PFSK-1 (cell line): Measurements from ENCODE around the gene TATDN2.

ENCODE experiments used
- FOXP2 ChIP-seq: optimal IDR thresholded peaks from 2 replicates; pipeline ENCODE3; 2011; ENCODE audit warnings: borderline replicate concordance, control low read depth, inconsistent platforms; ENCODE audit not compliant: insufficient read depth; ENCODE audit errors: extremely low read length, extremely low read depth
- POLR2AphosphoS5 ChIP-seq: IDR thresholded peaks from 2 replicates; pipeline ENCODE4 v1.6.1; 2012; ENCODE audit warnings: low read depth, mild to moderate bottlenecking, control low read depth, low read length, moderate library complexity
- REST ChIP-seq, 2 experiments: IDR thresholded peaks; 2 replicates each; pipeline versions ENCODE4 v1.6.1 to v1.8.0; 2011 to 2012; ENCODE audit warnings: low read depth in 2 of 2, low read length in 2 of 2, control low read depth in 1 of 2, inconsistent platforms in 1 of 2, mild to moderate bottlenecking in 1 of 2, moderate library complexity in 1 of 2; ENCODE audit not compliant: insufficient read depth in 1 of 2
- SIN3A ChIP-seq: IDR thresholded peaks from 2 replicates; pipeline ENCODE4 v1.6.1; 2012; ENCODE audit warnings: mild to moderate bottlenecking, low read length, moderate library complexity, borderline replicate concordance; ENCODE audit not compliant: insufficient read depth
- TAF1 ChIP-seq: IDR thresholded peaks from 2 replicates; pipeline ENCODE4 v1.6.1; 2012; ENCODE audit warnings: low read length, control low read depth, borderline replicate concordance; ENCODE audit not compliant: insufficient read depth

GRCh38 chr3:10232137-10232536 is 16.1 kb upstream of the TATDN2 start:
- TF ChIP-seq POLR2AphosphoS5 (no peak), SIN3A (no peak), FOXP2 (no peak), REST (IDR thresholded peaks at IDR 0.05; ENCODE audit: insufficient read depth in 1 of 2, low read depth in 2 of 2, low read length in 2 of 2) (no peak), TAF1 (no peak)
